ENCODE data around the gene SALL4.

Gene SALL4

DNA sequence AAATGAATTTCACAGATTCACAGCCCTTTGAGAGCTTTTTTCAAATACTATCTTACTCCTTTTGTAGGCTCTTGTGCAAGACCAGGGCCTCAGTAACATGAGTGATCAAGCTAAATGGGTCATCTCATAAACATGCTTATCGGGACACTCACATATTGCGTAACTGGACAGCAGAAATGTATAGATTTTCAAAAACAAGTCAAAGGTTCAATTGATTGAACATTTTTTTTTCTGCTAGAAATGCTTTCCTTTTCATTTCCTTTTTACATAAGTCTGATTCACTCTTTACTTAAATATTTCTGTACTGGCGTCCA is 8.7 kb upstream of the SALL4 start:
- Histone ChIP-seq H3F3A (ENCODE audit: low read depth) (no peaks in the 10 kb centered on the region), H3K9me2 (replicated peaks; ENCODE audit: low read depth, low read length) (no peaks in the 10 kb centered on the region), H3K4me1 (ENCODE audit: insufficient read depth, low read length, poor library complexity, severe bottlenecking) (no peaks in the 10 kb centered on the region), H4K20me1 (ENCODE audit: insufficient read depth, low read length, poor library complexity, severe bottlenecking) (no peaks in the 10 kb centered on the region), H3K27me3 (ENCODE audit: insufficient read depth, low read length, poor library complexity, severe bottlenecking) (no peaks in the 10 kb centered on the region), H3K9me3 (ENCODE audit: insufficient read depth, low read depth, low read length) (no peaks in the 10 kb centered on the region), H3K4me3 (ENCODE audit: low read length, poor library complexity, severe bottlenecking) (no peak overlapping the region), H3K4me2 (ENCODE audit: low read depth, low read length, poor library complexity, severe bottlenecking) (no peak overlapping the region), H3K79me2 (ENCODE audit: insufficient read depth, low read length) (no peaks in the 10 kb centered on the region), H3K9ac (ENCODE audit: low read depth, low read length, poor library complexity, severe bottlenecking) (no peak overlapping the region), H3K36me3 (ENCODE audit: insufficient read depth, low read length) (no peaks in the 10 kb centered on the region), H2AFZ (ENCODE audit: low read length) (no peak overlapping the region)
- TF ChIP-seq EZH2phosphoT487 (IDR thresholded peaks at IDR 0.05; ENCODE audit: borderline replicate concordance), result no peak
- TF ChIP-seq CTCF (conservative IDR thresholded peaks at IDR 0.05; ENCODE audit: low read length), result no peak

DNA sequence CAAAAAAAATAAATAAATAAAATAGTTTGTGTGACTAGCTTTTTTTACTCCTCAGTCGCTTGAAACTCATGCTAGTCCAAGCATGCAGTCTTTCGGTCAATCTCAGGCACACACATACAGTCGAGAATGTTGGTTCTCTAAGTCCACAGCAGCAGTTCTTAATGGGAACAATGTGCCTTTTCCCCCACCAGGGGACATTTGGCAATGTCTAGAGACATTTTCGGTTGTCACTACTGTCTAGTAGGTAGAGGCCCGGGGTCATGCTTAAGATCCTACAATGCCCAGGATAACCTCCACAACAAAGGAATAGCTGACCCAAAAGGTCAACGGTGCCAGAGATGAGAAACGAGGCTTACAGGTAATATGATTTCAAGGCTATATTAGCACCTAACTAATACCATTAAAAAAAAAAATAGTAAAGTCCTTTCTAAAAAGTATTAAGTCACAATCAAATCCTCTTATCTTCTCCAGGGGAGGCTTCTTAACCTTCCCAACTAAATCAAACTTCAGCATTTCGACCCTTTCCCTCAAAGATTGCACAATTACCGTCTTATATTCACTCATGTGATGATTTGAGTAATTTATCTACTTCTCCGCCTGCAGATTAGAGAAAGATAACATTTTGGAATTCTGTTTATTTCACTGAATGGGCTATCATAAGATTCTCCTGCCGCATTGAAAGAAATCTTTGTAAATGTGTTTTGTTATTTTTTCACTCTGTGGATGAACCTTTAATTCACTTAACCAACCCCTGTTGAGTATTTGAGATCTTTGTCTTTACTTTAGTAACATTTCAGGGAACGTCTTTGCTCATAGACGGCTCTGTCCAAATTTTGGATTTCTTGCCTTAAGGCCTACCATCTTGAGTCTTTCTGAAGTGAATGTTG is 8.1 kb upstream of the SALL4 start:
- no peaks in the 10 kb centered on the region for H4K20me1 ChIP-seq (ENCODE audit: insufficient read depth, low read length, poor library complexity, severe bottlenecking)
- no peaks in the 10 kb centered on the region for H3K9me3 ChIP-seq (ENCODE audit: insufficient read depth, low read depth, low read length)
- TF ChIP-seq EZH2phosphoT487 (IDR thresholded peaks at IDR 0.05; ENCODE audit: borderline replicate concordance), result no peak
- peak; percentile 39; the same call in 1 of the 2 replicates for TF ChIP-seq CTCF (conservative IDR thresholded peaks at IDR 0.05; ENCODE audit: low read length)
- no peak overlapping the region for H3K4me2 ChIP-seq (ENCODE audit: low read depth, low read length, poor library complexity, severe bottlenecking)
- no peaks in the 10 kb centered on the region for H3K9me2 ChIP-seq (replicated peaks; ENCODE audit: low read depth, low read length)
- H3K4me1 ChIP-seq (ENCODE audit: insufficient read depth, low read length, poor library complexity, severe bottlenecking), result no peaks in the 10 kb centered on the region
- no peaks in the 10 kb centered on the region for H3K27me3 ChIP-seq (ENCODE audit: insufficient read depth, low read length, poor library complexity, severe bottlenecking)
- no peaks in the 10 kb centered on the region for H3K36me3 ChIP-seq (ENCODE audit: insufficient read depth, low read length)
- no peaks in the 10 kb centered on the region for H3K79me2 ChIP-seq (ENCODE audit: insufficient read depth, low read length)
- H3K9ac ChIP-seq (ENCODE audit: low read depth, low read length, poor library complexity, severe bottlenecking), result no peak overlapping the region
- no peak overlapping the region for H2AFZ ChIP-seq (ENCODE audit: low read length)
- H3K4me3 ChIP-seq (ENCODE audit: low read length, poor library complexity, severe bottlenecking), result no peak overlapping the region
- H3F3A ChIP-seq (ENCODE audit: low read depth), result no peaks in the 10 kb centered on the region

- H3F3A ChIP-seq (ENCODE audit: low read depth), result no peaks in the 10 kb centered on the region
- TF ChIP-seq EZH2phosphoT487 (IDR thresholded peaks at IDR 0.05; ENCODE audit: borderline replicate concordance) (no peak), CTCF (conservative IDR thresholded peaks at IDR 0.05; ENCODE audit: low read length) (no peak)
- no peak overlapping the region for H3K9ac ChIP-seq (ENCODE audit: low read depth, low read length, poor library complexity, severe bottlenecking)
These were observed 5.5 kb upstream of the SALL4 start for GRCh38 chr20:51807720-51808250.

More at GRCh38 chr20:51807720-51808250, 5.5 kb upstream of the SALL4 start:
- H3K27me3 ChIP-seq (ENCODE audit: insufficient read depth, low read length, poor library complexity, severe bottlenecking), result no peaks in the 10 kb centered on the region
- H3K4me2 ChIP-seq (ENCODE audit: low read depth, low read length, poor library complexity, severe bottlenecking), result no peak overlapping the region
- H4K20me1 ChIP-seq (ENCODE audit: insufficient read depth, low read length, poor library complexity, severe bottlenecking), result no peaks in the 10 kb centered on the region
- H3K4me1 ChIP-seq (ENCODE audit: insufficient read depth, low read length, poor library complexity, severe bottlenecking), result no peaks in the 10 kb centered on the region
- no peaks in the 10 kb centered on the region for H3K9me2 ChIP-seq (replicated peaks; ENCODE audit: low read depth, low read length)
- no peaks in the 10 kb centered on the region for H3K9me3 ChIP-seq (ENCODE audit: insufficient read depth, low read depth, low read length)
- H3K4me3 ChIP-seq (ENCODE audit: low read length, poor library complexity, severe bottlenecking), result no peak overlapping the region
- no peaks in the 10 kb centered on the region for H3K79me2 ChIP-seq (ENCODE audit: insufficient read depth, low read length)
- no peaks in the 10 kb centered on the region for H3K36me3 ChIP-seq (ENCODE audit: insufficient read depth, low read length)
- no peak overlapping the region for H2AFZ ChIP-seq (ENCODE audit: low read length)
